SJSA1 (cell line): ENCODE measurements around the gene HOXB3. TPM values are rescaled to one million over a fixed set of nuclear protein-coding genes. Genes with fewer than 3 reads are reported as not detected.
A peak's percentile ranks its signal among the peaks of the same experiment; 100 is the strongest.

Experiments
- DNase-seq, 2 experiments: peaks; one replicate each; pipeline ENCODE4 v3.0.0-alpha.2; 2015 to 2020; ENCODE audit warnings: low spot score in 2 of 2, low read depth in 1 of 2
- H3K27ac ChIP-seq: fragments of 250-450 bp; sonication (Bioruptor Pico); 2 replicates; pipeline ENCODE4 v1.5.1; 2020; ENCODE audit warnings: mild to moderate bottlenecking, moderate library complexity
- H3K27me3 ChIP-seq: fragments of 250-450 bp; sonication (Bioruptor Pico); replicated peaks from 2 replicates; pipeline ENCODE4 v1.5.1; 2020; ENCODE audit warnings: mild to moderate bottlenecking, moderate library complexity
- H3K36me3 ChIP-seq: fragments of 250-450 bp; sonication (Bioruptor Pico); 2 replicates; pipeline ENCODE4 v1.5.1; 2020; ENCODE audit warnings: mild to moderate bottlenecking
- H3K4me1 ChIP-seq: fragments of 250-450 bp; sonication (Bioruptor Pico); replicated peaks from 2 replicates; pipeline ENCODE4 v1.6.1; 2021; ENCODE audit warnings: mild to moderate bottlenecking
- H3K4me3 ChIP-seq: fragments of 250-450 bp; sonication (Bioruptor Pico); 2 replicates; pipeline ENCODE4 v1.5.1; 2020; ENCODE audit warnings: mild to moderate bottlenecking
- H3K9me3 ChIP-seq: fragments of 250-450 bp; sonication (Bioruptor Pico); replicated peaks from 2 replicates; pipeline ENCODE4 v1.5.1; 2020; ENCODE audit warnings: mild to moderate bottlenecking
- total RNA-seq: library from RNA; depleted of rRNA; stranded (reverse); fragments of >200 nt; shearing (Covaris generic); gene quantifications from 2 replicates; pipeline ENCODE4 v1.2.3, GENCODE V29; 2014

HOXB3 gene
- total RNA-seq, 1 experiment from 2014 or later, result 5.2 TPM

DNA sequence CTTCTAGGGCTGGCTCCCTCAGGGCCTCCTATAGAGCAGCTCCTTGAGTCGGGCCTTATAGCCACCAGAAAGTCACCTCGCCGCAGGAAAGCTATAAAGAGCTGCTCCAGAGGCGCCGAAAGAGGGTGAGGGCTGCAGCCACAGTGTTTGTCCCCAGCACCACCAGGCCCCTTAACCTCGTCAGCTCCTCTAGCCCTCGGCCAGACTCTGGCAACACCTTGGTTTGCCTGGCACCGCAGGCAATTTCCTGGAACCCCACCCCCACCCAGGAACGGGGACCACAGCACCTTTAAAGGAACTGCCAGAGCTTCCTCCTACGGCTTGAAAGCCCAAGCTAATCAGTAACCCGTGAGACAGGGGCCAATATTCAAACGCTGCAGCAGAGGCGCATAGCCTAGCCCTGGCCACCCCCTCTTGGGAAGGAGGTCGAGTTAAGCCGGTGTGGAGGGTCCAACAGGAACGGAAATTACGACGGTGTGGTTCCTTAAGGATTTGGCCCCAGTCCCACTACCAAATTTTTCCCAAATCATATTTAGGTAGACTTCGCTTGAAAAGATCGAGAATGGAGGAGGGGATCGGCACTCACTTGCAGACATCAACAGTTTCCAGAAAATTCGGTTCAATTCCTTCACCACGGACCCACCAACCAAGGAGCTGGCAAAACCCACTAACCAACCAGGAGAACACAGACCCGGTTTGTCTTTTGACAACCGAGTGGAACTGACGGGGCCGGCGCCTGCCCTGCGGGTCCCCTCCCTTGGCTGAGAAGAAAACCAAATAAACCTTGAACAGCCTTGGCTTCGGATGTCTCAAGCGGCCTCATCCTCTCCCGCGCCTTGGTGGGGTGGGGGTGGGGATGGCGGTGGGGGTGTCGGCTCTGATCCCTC is 11.7 kb upstream of the HOXB3 start:
- 0 out of 2 replicates have a peak, but pooled peaks cover 3% of the 10 kb centered on the region for H3K36me3 ChIP-seq
- no peak overlapping the region for H3K4me3 ChIP-seq
- H3K27me3 ChIP-seq, result peaks cover 22% of the 10 kb centered on the region
- no peak overlapping the region for H3K27ac ChIP-seq
- H3K9me3 ChIP-seq, result no peaks in the 10 kb centered on the region
- H3K4me1 ChIP-seq, result peaks cover 29% of the 10 kb centered on the region
- no peak for DNase-seq

DNA sequence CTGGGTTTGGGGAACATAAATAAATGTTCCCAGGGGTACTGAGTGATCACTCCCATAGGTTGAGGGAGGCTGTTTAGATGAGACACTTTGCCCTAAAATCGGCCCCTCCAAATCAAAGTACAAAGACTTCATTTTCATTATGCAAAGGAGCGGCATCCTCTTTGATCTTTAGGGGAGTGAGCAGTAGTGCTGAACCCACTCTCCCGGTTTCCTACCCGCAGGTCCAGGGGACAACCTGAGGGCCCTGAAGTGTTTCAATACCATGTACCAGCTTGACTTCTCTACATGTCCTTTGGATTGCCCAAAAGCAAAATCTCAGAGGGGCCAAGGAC is 11.1 kb upstream of the HOXB3 start:
- peaks cover 5% of the 10 kb centered on the region for H3K36me3 ChIP-seq
- peaks cover 22% of the 10 kb centered on the region for H3K27me3 ChIP-seq
- DNase-seq, result no peak
- no peaks in the 10 kb centered on the region for H3K9me3 ChIP-seq
- no peak overlapping the region for H3K4me3 ChIP-seq
- peaks cover 29% of the 10 kb centered on the region for H3K4me1 ChIP-seq
- H3K27ac ChIP-seq, result no peak overlapping the region

DNA sequence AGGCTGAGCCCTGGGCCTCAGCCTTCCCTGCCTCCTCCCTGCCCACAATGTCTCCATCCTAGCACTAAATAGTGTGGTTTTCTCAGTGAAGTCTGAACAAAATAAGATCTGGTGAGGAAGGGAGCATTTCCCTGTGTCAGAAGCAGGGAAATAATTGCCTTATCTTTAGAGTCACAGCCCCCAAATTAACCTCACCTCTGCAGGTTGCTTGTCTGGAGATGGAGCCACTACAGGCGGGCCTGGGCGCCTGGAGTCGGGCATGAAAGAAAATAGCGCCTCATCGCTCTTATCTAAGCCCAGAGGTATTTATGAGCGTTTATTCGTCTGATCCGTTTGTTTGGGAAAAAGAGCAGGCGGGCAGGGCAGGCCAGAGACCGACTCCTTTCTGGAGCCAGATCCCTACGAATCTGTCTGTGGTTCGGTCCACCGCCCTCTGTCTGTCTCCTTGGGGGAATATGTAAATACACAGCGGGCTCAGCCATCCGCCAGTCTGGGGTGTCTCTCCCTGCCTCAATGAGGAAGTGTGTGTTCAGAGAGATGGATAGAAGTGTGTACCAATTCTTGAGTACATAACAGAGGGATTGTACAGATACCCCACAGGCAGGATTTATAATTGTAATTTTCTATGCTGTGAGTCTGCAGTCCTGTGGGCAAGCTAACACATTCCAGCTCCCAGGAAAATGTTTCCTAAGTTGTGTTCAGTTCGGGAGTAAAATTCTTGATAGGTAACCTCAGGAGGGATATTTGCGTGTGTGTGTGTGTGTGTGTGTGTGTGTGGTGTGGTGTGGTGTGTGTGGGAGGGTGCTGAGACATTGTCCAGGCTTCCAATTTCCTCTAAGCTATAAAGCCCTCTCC is 10.4 kb upstream of the HOXB3 start:
- Histone ChIP-seq H3K4me1 (peaks cover 29% of the 10 kb centered on the region), H3K36me3 (peaks cover 8% of the 10 kb centered on the region), H3K9me3 (no peaks in the 10 kb centered on the region), H3K27ac (no peak overlapping the region), H3K27me3 (peaks cover 22% of the 10 kb centered on the region), H3K4me3 (no peak overlapping the region)
- DNase-seq, result no peak

DNA sequence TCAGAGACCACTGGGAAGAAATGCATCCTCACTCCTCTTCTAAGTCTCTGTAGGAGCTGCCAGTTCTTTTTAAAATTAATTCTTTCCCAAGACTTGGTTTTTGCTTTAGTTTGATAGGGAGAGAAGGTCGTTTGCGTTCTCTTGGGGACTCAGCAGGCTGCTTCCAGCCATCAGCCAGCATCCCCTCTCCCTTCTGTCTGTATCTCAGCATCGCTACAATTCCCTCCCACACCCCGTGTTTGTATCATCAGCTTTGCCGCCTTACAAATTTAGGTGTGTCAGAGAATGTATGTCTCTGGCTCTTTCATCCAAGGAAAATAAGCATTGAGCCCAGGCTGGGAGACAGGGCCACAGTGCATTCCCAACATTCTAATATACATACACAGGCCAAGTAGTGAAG is 9.3 kb upstream of the HOXB3 start:
- Histone ChIP-seq H3K9me3 (no peaks in the 10 kb centered on the region), H3K27ac (no peak overlapping the region), H3K4me3 (no peak overlapping the region), H3K27me3 (peaks cover 22% of the 10 kb centered on the region), H3K4me1 (peaks cover 25% of the 10 kb centered on the region), H3K36me3 (peaks cover 8% of the 10 kb centered on the region)
- DNase-seq, result no peak

DNA sequence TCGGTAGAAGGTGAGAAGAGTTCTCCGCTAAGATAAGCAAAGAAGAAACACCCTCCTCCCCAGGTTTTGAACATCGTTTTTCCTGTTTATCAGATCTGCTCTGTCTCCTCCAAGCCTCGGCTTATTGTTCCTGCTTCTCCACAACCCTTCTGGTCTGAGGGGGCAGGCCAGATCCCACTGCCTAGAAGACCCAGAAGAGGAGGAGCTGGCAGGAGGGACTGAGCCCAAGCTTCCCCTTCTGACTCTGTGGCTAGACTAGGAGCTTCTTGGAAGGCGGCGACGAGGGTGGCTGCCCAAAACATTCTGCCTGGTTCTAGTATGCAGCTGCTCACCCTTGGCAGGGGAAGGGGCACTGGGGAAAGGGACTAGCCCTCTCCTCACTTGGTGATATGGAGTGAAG is 8.7 kb upstream of the HOXB3 start:
- H3K4me3 ChIP-seq, result no peak overlapping the region
- no peaks in the 10 kb centered on the region for H3K9me3 ChIP-seq
- H3K36me3 ChIP-seq, result peaks cover 8% of the 10 kb centered on the region
- no peak for DNase-seq
- H3K27ac ChIP-seq, result no peak overlapping the region
- peaks cover 29% of the 10 kb centered on the region for H3K4me1 ChIP-seq
- peaks cover 17% of the 10 kb centered on the region for H3K27me3 ChIP-seq

DNA sequence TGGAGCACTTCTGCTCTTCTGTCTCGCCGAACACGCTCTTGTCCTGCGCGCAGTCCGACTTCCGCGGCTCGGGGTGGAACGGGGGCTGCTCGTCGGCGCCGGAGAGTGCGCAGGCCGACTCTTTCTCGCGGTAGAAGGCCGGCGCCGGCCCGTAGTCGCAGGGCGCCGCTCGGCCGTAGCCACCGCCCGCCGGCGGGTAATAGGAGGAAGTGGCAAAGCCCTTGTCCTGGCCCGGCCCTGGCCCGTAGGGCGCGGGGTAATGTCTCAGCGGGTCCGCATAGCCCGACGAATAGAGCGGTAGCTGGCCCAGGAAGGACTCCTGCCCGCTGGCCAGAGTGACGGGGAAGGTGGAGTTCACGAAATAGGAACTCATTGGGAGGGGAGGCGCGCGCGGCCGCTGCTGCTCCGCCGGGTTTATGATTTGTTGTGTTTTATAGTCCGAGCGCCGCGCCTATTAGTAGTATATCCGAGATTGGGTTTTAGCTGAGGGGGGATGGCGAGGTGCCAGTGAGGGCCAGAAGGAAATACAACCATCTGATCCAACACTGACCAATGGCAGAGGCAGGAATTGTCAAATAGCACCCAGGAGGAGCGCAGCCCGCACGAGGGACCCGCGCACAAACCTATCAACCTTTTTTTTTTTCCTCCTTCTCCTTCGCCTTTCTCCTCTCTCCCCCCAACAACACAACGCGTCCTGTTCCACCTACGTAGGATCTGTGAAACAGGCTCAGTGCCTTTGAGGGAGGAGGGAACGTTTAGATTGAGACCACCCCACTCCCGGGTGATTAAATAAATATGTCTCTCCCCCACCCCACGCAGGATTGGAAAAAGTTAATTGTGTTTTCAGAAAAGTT is 8.0 kb upstream of the HOXB3 start:
- Histone ChIP-seq H3K27ac (no peak overlapping the region), H3K4me1 (peaks cover 32% of the 10 kb centered on the region), H3K36me3 (peaks cover 11% of the 10 kb centered on the region), H3K9me3 (no peaks in the 10 kb centered on the region), H3K4me3 (peak overlapping the region; percentile 48), H3K27me3 (peaks cover 13% of the 10 kb centered on the region)
- peak in 1 of 2 experiments; percentile 75 for DNase-seq

DNA sequence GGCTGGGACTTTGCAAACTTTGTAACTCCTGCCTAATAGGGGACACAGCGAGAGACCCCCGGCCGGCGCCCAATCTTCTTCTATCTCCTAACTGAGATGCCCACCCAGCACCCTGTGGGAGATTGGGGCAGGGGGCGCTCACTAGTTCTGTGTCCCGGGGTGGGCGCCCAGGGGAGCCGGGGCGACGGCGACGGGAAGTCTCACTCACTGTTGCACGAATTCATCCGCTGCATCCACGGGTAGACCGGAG is 7.4 kb upstream of the HOXB3 start:
- no peak overlapping the region for H3K27ac ChIP-seq
- no peaks in the 10 kb centered on the region for H3K9me3 ChIP-seq
- H3K36me3 ChIP-seq, result peaks cover 11% of the 10 kb centered on the region
- H3K4me1 ChIP-seq, result peaks cover 28% of the 10 kb centered on the region
- DNase-seq, result no peak
- peak overlapping the region; percentile 48 for H3K4me3 ChIP-seq
- peaks cover 9% of the 10 kb centered on the region for H3K27me3 ChIP-seq

DNA sequence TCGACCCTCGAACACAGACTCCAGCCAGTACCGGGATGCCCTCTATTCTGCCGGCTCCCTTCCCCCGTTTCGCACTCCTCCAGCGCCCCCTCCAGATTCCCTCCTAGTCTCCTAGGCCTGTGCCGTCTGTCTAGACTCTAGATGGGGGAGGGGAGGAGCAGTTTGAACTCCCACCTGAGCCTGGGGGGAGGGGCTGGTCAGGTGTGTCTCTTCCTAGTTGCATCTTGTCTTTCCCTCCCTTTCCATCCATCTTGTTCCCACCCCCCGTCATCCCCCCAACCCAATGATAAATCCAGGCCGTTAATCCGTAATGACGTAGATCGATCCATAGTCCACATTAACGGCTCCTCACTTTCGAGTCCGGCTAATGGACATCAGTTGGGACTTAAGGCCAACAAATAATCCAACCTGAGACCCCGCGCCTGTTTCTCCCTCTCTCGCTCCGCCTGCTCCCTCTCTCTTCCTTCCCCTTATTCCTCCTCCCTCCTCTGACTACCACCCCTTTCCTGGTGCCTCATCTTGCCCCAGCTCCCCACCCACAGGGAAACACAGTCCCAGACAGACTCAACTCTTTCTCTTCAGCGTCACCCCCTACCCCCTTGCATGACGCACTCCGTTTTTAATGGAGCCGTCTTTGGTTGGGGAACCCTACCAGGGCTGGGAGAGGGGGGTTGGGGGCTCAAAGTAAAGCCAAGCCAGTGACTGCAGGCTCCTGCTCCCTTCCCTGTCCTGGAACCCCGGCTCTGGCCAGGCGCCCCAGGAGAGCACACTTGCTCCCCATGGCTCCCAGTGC is 6.9 kb upstream of the HOXB3 start:
- H3K27me3 ChIP-seq, result peaks cover 7% of the 10 kb centered on the region
- peaks cover 26% of the 10 kb centered on the region for H3K4me1 ChIP-seq
- DNase-seq, result no peak
- no peaks in the 10 kb centered on the region for H3K9me3 ChIP-seq
- H3K36me3 ChIP-seq, result peaks cover 11% of the 10 kb centered on the region
- H3K4me3 ChIP-seq, result peak overlapping the region; percentile 48
- H3K27ac ChIP-seq, result no peak overlapping the region

DNA sequence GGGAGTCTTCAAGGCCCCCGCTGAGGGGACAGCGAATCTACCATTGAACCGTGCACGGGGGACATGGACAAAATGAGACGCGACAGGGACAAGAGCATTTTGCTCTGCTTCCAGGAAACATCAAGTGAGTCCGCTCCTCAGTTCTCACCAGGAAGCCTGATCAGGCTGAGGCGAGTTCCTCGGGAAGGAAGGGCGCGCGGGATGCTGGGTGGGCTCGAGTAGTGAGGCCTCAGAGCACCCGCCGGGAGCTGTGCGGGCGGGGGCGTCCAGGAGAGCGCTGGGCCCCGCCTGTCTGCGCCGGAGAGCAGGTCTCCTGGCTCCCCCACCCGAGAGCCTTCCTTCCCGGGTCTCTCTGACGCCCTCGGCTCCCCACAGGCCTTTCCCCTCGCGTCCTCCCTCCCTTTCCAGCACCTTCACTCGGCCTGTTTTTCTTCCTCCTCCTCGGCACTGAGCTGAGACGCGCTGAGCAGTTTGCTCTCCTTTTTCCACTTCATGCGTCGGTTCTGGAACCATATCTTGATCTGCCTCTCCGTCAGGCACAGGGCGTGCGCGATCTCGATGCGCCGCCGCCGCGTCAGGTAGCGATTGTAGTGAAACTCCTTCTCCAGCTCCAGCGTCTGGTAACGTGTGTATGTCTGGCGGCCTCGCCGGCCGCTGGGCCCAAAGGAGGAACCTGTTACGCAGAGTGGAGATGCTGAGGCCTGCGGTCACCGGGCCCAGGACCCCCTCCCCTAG is 6.1 kb upstream of the HOXB3 start:
- no peaks in the 10 kb centered on the region for H3K9me3 ChIP-seq
- no peak overlapping the region for H3K4me3 ChIP-seq
- H3K27ac ChIP-seq, result no peak overlapping the region
- H3K36me3 ChIP-seq, result peaks cover 11% of the 10 kb centered on the region
- H3K4me1 ChIP-seq, result peaks cover 26% of the 10 kb centered on the region
- H3K27me3 ChIP-seq, result peaks cover 7% of the 10 kb centered on the region
- DNase-seq, result no peak

DNA sequence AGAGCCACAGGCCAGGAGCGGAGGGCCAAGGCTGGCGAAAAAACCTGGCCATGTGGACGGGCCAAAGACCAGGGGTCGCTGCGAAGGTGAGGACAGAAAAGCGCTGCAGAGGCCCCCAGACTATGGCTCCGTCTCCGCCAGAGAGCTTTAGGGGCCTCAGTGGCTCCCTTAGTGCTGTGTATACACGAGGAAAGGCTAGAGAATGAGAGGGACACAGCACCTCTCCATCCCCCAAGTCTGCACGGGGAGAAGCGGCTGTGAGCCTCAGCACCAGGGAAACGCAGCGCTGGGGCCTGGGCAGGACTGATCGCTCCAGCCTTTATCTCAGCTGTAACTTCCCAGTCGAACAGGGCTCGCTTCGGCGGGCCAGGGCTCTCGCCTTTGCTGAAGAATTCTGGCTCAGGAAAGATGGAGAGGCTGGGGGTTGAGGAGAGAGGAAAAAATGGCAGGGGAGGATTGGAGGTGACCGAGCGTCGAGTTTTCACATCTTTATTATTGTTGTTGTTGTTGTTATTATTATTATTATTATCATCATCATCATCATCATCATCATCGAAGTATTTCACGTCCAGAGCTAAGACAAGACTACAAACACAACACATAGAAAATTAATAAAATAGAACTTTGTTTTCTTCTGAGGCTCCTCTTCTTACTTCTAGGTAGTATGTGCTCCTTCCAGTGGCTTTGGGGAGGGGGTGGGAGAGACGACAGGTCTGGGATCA is 5.4 kb upstream of the HOXB3 start:
- no peak overlapping the region for H3K4me3 ChIP-seq

DNA sequence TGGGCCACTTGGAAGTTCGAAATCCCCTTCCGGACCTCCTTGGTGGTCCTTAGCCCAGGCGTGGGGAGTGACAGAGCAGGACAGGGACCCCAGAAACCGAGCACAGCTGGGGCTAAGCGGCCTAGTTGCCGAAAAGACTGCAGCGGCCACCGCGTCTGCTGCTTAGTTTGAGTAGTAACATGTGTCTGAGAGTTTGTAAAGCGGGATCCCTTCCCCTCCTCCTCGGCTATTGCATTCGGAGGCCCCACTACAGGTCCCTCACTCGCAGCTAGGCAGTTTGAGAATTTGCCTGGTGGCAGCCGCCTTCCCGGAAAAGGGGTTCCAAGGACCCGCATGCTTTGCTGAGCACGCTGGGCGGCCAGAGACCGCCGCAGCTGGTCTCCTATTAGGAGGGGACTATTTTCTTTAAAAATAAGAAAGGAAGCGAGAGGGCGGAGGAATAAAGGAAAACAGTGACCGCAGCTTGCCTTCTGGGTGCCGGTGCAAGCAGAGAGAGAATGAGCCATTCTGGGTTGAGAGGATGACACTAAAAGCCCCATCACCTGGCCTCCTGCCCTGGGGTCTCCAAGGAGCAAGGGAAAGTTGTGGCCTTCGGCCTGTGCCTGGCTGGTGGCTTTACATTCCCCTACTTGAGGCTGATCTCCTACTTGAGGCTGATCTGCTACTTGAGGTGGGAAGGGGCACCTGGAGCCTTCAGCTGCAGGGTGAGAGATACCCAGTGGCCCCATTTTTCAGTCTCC is 4.7 kb upstream of the HOXB3 start:
- H3K27me3 ChIP-seq, result peaks cover 7% of the 10 kb centered on the region

More for the DNA sequence above, 5.4 kb upstream of the HOXB3 start:
- peaks cover 26% of the 10 kb centered on the region for H3K4me1 ChIP-seq
- DNase-seq, result no peak
- H3K36me3 ChIP-seq, result peaks cover 11% of the 10 kb centered on the region
- peaks cover 7% of the 10 kb centered on the region for H3K27me3 ChIP-seq
- H3K9me3 ChIP-seq, result no peaks in the 10 kb centered on the region
- no peak overlapping the region for H3K27ac ChIP-seq

More for the DNA sequence above, 4.7 kb upstream of the HOXB3 start:
- Histone ChIP-seq H3K4me1 (peaks cover 26% of the 10 kb centered on the region), H3K36me3 (peaks cover 11% of the 10 kb centered on the region), H3K27ac (no peak overlapping the region), H3K4me3 (no peak overlapping the region), H3K9me3 (no peaks in the 10 kb centered on the region)
- DNase-seq, result no peak
